SJSA1 (cell line): ENCODE results near the gene GNB4. TPM values are rescaled to one million over a fixed set of nuclear protein-coding genes. Genes with fewer than 3 reads are reported as not detected.

ENCODE experiments used
- DNase-seq, 2 experiments: peaks; one replicate each; pipeline ENCODE4 v3.0.0-alpha.2; 2015 to 2020; ENCODE audit warnings: low spot score in 2 of 2, low read depth in 1 of 2
- H3K27ac ChIP-seq: fragments of 250-450 bp; sonication (Bioruptor Pico); 2 replicates; pipeline ENCODE4 v1.5.1; 2020; ENCODE audit warnings: mild to moderate bottlenecking, moderate library complexity
- H3K27me3 ChIP-seq: fragments of 250-450 bp; sonication (Bioruptor Pico); replicated peaks from 2 replicates; pipeline ENCODE4 v1.5.1; 2020; ENCODE audit warnings: mild to moderate bottlenecking, moderate library complexity
- H3K36me3 ChIP-seq: fragments of 250-450 bp; sonication (Bioruptor Pico); 2 replicates; pipeline ENCODE4 v1.5.1; 2020; ENCODE audit warnings: mild to moderate bottlenecking
- H3K4me1 ChIP-seq: fragments of 250-450 bp; sonication (Bioruptor Pico); replicated peaks from 2 replicates; pipeline ENCODE4 v1.6.1; 2021; ENCODE audit warnings: mild to moderate bottlenecking
- H3K4me3 ChIP-seq: fragments of 250-450 bp; sonication (Bioruptor Pico); 2 replicates; pipeline ENCODE4 v1.5.1; 2020; ENCODE audit warnings: mild to moderate bottlenecking
- H3K9me3 ChIP-seq: fragments of 250-450 bp; sonication (Bioruptor Pico); replicated peaks from 2 replicates; pipeline ENCODE4 v1.5.1; 2020; ENCODE audit warnings: mild to moderate bottlenecking
- total RNA-seq: library from RNA; depleted of rRNA; stranded (reverse); fragments of >200 nt; shearing (Covaris generic); gene quantifications from 2 replicates; pipeline ENCODE4 v1.2.3, GENCODE V29; 2014

GNB4 gene
- total RNA-seq, 1 experiment from 2014 or later = 113 TPM

GRCh38 chr3:179425075-179425474, 26.2 kb downstream of the GNB4 start:
- no peak for DNase-seq
- Histone ChIP-seq H3K9me3 (no peaks in the 10 kb centered on the region), H3K27ac (no peak overlapping the region), H3K27me3 (no peaks in the 10 kb centered on the region), H3K4me1 (no peaks in the 10 kb centered on the region), H3K36me3 (peaks cover 41% of the 10 kb centered on the region), H3K4me3 (no peak overlapping the region)

DNA sequence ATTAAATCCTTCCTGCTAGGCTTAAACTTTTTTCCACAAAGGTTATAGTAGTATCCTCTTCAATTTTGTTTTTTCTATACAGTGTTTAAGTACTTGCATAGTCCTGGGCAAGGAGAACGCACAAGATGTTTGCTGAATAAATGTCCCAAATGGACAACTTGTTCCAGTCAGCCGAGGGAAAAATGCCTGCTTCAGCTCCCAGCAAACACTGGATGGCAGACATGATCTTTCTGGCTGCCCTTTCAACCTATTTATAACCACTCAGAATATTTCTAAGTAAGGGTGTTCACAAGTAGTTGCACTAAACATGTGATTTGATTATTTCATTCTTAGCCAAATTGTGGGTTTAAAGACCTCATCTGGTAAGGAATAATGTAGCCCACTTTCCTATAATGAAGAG, 29.8 kb downstream of the GNB4 start:
- H3K9me3 ChIP-seq = no peaks in the 10 kb centered on the region
- no peaks in the 10 kb centered on the region for H3K27me3 ChIP-seq
- no peak for DNase-seq
- H3K36me3 ChIP-seq = peaks cover 64% of the 10 kb centered on the region
- H3K4me1 ChIP-seq = no peaks in the 10 kb centered on the region
- H3K4me3 ChIP-seq = no peak overlapping the region
- H3K27ac ChIP-seq = no peak overlapping the region

DNA sequence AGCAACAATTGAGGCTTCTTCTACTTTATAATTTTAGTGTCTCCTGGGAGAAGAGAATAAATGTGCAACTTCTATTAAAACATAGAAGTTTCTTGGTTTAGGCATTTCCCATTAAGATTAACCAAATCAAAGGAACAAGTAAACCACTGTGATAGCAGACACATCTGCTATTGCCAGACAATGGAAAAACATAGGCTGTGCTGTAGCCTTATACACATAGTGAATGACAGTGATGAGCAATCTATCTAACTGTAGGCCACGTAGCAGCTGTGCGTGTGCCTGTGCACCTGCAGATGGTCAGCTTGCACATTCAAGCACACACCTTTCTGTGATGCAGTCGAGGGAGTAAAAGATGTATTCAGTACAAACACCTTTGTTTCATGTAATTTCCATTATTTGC, 32.7 kb downstream of the GNB4 start:
- H3K4me3 ChIP-seq = no peak overlapping the region
- no peaks in the 10 kb centered on the region for H3K9me3 ChIP-seq
- peaks cover 55% of the 10 kb centered on the region for H3K36me3 ChIP-seq

GRCh38 chr3:179416681-179417080, 34.6 kb downstream of the GNB4 start:
- H3K36me3 ChIP-seq = peaks cover 54% of the 10 kb centered on the region
- H3K27me3 ChIP-seq = no peaks in the 10 kb centered on the region
- H3K4me1 ChIP-seq = no peaks in the 10 kb centered on the region
- no peaks in the 10 kb centered on the region for H3K9me3 ChIP-seq
- no peak overlapping the region for H3K4me3 ChIP-seq
- no peak for DNase-seq
- H3K27ac ChIP-seq = no peak overlapping the region

More for the DNA sequence above, 32.7 kb downstream of the GNB4 start:
- no peak overlapping the region for H3K27ac ChIP-seq
- DNase-seq = no peak
- no peaks in the 10 kb centered on the region for H3K27me3 ChIP-seq
- H3K4me1 ChIP-seq = no peaks in the 10 kb centered on the region

DNA sequence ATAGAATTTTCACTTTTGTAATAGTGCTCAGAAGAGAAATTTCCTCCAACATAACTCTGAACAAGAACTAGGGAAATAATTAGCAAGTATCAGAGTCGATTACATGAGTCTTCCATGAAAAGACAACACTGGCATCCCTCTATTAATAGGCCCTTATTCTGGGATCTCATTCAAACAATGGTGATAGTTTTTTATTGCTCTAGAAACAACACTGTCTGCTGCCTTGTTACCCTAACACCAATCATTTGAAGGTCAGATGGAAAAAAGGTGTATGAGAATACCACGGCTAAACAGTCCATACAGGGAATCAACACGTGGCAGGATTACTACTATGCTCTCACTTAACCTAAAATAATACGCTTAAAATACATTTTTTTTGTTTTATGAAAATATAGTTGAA, 35.9 kb downstream of the GNB4 start:
- H3K4me1 ChIP-seq = no peaks in the 10 kb centered on the region
- no peaks in the 10 kb centered on the region for H3K27me3 ChIP-seq
- H3K9me3 ChIP-seq = no peaks in the 10 kb centered on the region
- no peak overlapping the region for H3K27ac ChIP-seq
- no peak overlapping the region for H3K4me3 ChIP-seq
- H3K36me3 ChIP-seq = peaks cover 59% of the 10 kb centered on the region
- DNase-seq = no peak

DNA sequence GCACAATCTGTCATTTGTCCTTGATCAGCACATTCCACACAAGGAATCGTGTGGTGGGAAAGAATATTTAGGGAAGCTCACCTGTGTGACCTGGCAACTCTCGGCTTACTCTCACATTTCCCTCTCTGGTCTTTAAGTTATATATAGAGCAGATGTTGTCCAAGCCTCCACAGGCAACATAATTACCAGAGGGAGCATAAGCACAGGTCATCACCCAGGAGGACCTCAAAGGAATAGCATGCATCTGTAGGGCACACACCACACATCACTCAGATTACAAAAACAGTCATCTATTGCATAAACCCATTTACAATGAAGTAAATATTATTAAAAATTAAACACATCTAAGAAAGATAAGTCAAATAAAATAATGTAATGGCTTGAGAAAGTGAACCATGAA, 36.5 kb downstream of the GNB4 start:
- Histone ChIP-seq H3K4me1 (no peaks in the 10 kb centered on the region), H3K4me3 (no peak overlapping the region), H3K27me3 (no peaks in the 10 kb centered on the region), H3K36me3 (peaks cover 60% of the 10 kb centered on the region), H3K9me3 (no peaks in the 10 kb centered on the region), H3K27ac (no peak overlapping the region)
- no peak for DNase-seq

- peaks cover 48% of the 10 kb centered on the region for H3K36me3 ChIP-seq
- no peaks in the 10 kb centered on the region for H3K27me3 ChIP-seq
- H3K4me1 ChIP-seq = no peaks in the 10 kb centered on the region
- H3K9me3 ChIP-seq = no peaks in the 10 kb centered on the region
- DNase-seq = no peak
- no peak overlapping the region for H3K4me3 ChIP-seq
- H3K27ac ChIP-seq = no peak overlapping the region
Observed at GRCh38 chr3:179410999-179411398, 40.3 kb downstream of the GNB4 start.

DNA sequence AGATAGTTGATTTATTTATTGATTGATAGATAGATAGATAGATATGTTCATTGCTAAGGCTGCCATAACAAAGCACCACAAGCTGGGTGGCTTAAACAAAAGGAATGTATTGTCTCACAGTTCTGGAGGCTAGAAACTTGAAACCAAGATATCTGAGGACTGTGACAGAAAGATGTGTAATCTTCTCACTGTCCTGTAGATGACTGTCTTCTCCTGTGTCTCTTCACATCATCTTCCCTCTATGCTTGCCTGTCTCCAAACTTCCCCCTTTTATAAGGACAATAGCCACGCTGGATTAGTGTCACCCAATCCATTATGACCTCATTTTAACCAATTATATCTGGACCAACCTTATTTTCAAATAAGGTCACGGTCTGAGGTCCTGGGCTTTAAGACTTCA, 40.9 kb downstream of the GNB4 start:
- Histone ChIP-seq H3K27me3 (no peaks in the 10 kb centered on the region), H3K27ac (no peak overlapping the region), H3K36me3 (peaks cover 52% of the 10 kb centered on the region), H3K4me3 (no peak overlapping the region), H3K9me3 (no peaks in the 10 kb centered on the region), H3K4me1 (no peaks in the 10 kb centered on the region)
- no peak for DNase-seq

- H3K27me3 ChIP-seq = no peaks in the 10 kb centered on the region
- H3K4me1 ChIP-seq = no peaks in the 10 kb centered on the region; the same call in 1 of the 2 replicates
- DNase-seq = no peak
- no peak overlapping the region for H3K27ac ChIP-seq
- H3K36me3 ChIP-seq = peaks cover 70% of the 10 kb centered on the region
- H3K4me3 ChIP-seq = no peak overlapping the region
- H3K9me3 ChIP-seq = no peaks in the 10 kb centered on the region
Observed at GRCh38 chr3:179404307-179404706, 47.0 kb downstream of the GNB4 start.

DNA sequence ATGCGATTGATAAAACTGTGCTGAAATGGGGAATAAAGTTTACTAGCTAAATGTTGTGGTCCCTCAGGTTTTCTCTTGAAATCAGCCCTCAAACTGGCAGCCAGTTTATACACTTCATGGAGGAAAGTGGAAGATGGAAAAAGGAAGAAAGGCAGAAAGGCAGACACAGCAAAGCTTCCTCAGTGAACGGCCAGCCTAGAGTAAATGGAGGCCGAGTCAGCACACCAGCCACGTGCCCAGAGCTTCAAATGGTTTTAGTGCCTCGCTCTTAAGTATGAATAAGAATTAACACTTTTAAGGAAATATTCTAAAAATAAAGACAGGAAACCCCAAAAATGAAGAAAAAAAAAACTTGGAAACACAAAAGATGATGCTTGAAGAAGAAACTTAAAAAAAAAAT, 48.3 kb downstream of the GNB4 start:
- no peaks in the 10 kb centered on the region for H3K27me3 ChIP-seq
- peaks cover 72% of the 10 kb centered on the region for H3K36me3 ChIP-seq
- H3K4me1 ChIP-seq = peaks cover 12% of the 10 kb centered on the region; the same call in 1 of the 2 replicates
- DNase-seq = no peak
- H3K9me3 ChIP-seq = no peaks in the 10 kb centered on the region
- H3K4me3 ChIP-seq = no peak overlapping the region
- no peak overlapping the region for H3K27ac ChIP-seq

GRCh38 chr3:179401561-179401960, 49.7 kb downstream of the GNB4 start:
- Histone ChIP-seq H3K27ac (no peak overlapping the region), H3K27me3 (no peaks in the 10 kb centered on the region), H3K4me1 (peaks cover 12% of the 10 kb centered on the region; the same call in 1 of the 2 replicates), H3K9me3 (no peaks in the 10 kb centered on the region), H3K4me3 (no peak overlapping the region), H3K36me3 (peaks cover 65% of the 10 kb centered on the region)
- no peak for DNase-seq

DNA sequence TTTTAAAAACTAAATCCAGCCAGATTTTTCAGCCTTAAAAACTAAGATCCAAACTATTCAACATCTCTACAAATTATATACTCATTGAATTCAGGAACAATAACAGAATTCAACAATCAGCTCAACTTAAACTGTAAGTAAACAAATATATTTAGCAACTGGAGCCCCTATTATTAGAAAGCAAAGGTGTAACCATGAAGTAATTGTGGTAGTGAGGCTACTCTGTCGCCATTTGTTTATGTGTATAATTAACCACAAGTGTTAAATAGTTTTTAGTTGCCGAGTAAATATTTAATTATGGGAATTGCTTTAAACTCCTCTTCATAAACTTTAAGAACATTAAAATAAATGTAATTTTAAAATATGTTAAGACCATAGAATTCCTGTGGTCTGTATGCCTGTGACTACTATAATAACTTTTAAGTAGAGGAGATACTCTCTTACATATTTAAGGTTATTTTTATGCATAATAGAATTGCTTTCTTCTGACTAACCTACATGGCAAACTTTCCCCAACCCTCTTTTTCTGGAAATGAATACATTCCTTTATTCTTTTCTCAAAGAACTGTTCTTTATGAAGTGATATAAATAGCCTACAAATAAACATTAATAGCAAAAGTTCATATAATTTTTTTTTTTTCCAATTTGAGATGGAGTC, 52.6 kb downstream of the GNB4 start:
- H3K4me3 ChIP-seq = no peak overlapping the region
- H3K36me3 ChIP-seq = peaks cover 49% of the 10 kb centered on the region
- H3K9me3 ChIP-seq = no peaks in the 10 kb centered on the region
- no peaks in the 10 kb centered on the region for H3K27me3 ChIP-seq
- H3K4me1 ChIP-seq = peaks cover 12% of the 10 kb centered on the region; the same call in 1 of the 2 replicates
- H3K27ac ChIP-seq = peak overlapping the region; percentile 30; the same call in 1 of the 2 replicates
- DNase-seq = peak in 1 of 2 experiments; percentile 22

DNA sequence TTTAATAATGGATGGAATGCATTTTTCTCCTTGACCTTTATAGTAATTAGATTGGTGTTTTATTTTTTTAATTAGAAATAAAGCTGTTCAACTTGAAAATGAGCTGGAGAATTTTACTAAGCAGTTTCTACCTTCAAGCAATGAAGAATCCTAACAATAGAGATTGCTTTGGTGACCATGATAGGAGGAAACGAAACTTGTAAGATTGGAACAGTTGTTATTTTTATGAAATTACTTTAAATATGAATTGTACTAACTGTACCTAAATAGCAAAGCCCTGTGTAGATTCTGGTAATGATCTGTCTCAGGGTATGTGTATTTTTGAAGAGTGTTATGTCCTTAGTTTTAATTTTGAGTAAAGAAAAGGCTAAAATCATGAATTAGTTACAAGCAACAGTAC, 59.4 kb downstream of the GNB4 start:
- no peak overlapping the region for H3K4me3 ChIP-seq
- no peaks in the 10 kb centered on the region for H3K9me3 ChIP-seq
- H3K36me3 ChIP-seq = peaks cover 41% of the 10 kb centered on the region
- no peak overlapping the region for H3K27ac ChIP-seq
- no peaks in the 10 kb centered on the region for H3K4me1 ChIP-seq
- DNase-seq = no peak
- no peaks in the 10 kb centered on the region for H3K27me3 ChIP-seq

DNA sequence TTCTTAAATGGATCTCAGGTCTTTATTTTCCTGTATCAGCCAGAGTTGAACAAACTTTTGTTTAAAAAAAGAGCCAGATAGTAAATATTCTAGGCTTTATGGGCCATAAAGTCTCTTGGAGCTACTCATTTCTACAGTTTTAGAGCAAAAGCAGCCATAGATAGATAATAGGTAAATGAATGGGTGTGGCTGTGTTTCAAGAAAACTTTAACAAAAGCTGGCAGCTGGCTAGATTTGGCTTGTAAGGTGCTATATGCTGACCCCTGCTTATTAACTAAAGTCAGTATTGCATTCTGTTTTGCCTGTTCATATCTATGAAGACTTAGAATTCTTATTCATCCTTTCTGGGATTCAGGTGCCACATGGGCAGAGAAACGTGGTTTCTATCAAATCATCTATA, 74.8 kb downstream of the GNB4 start:
- no peaks in the 10 kb centered on the region for H3K4me1 ChIP-seq
- peaks cover 48% of the 10 kb centered on the region for H3K36me3 ChIP-seq
- no peaks in the 10 kb centered on the region for H3K27me3 ChIP-seq
- DNase-seq = no peak
- no peak overlapping the region for H3K4me3 ChIP-seq
- no peaks in the 10 kb centered on the region for H3K9me3 ChIP-seq
- H3K27ac ChIP-seq = no peak overlapping the region
